ENCODE data around the gene CWC22. TPM values are rescaled to one million over a fixed set of nuclear protein-coding genes. Genes with fewer than 3 reads are reported as not detected.

Gene CWC22
- total RNA-seq, 2 experiments from 2014 or later: 28.8 to 29.2 TPM

DNA sequence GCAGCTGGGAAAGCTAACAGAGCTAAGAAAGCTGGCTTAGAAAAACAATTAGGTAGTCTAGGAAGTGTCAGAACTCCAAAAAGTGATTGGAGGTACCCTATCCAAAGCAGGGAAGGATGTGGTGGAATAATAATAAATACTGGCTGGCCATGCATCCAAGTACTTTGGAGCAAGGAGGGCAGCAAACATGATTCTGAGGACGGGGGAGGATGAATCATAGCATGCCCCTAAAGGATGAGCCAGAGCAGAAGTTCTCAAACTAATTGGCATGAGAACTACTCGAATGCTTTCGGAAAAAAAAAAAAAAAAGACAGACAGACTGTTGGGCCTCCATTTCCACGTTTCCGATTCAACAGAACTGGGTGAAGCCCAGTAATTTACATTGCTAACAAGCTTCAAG lies 2.4 kb downstream of the CWC22 start:
- CTCF ChIA-PET: no interaction called here
- POLR2A ChIA-PET: no interaction called here

GRCh38 chr2:180003559-180003958 lies 3.5 kb downstream of the CWC22 start:
- CTCF ChIA-PET: no interaction called here
- POLR2A ChIA-PET: no interaction called here

- CTCF ChIA-PET: no interaction called here
- POLR2A ChIA-PET: interaction anchor here (0.7 kb wide), 1 partner anchor 9 kb away, joined by 3 read pairs; no protein-coding TSS in a partner anchor
These were observed 4.0 kb downstream of the CWC22 start for GRCh38 chr2:180003073-180003472.

- POLR2A ChIA-PET: interaction anchor here (0.7 kb wide), 1 partner anchor 8 kb away, joined by 3 read pairs; no protein-coding TSS in a partner anchor
- CTCF ChIA-PET: no interaction called here
These were observed 4.8 kb downstream of the CWC22 start for GRCh38 chr2:180002198-180002770.

GRCh38 chr2:180001726-180002125 lies 5.4 kb downstream of the CWC22 start:
- POLR2A ChIA-PET: no interaction called here
- CTCF ChIA-PET: no interaction called here

GRCh38 chr2:180000434-180000833 lies 6.7 kb downstream of the CWC22 start:
- CTCF ChIA-PET: interaction anchor here (0.7 kb wide), 1 partner anchor 45 kb away, joined by 3 read pairs; no protein-coding TSS in a partner anchor
- POLR2A ChIA-PET: no interaction called here

- POLR2A ChIA-PET: no interaction called here
- CTCF ChIA-PET: no interaction called here
These were observed 8.1 kb downstream of the CWC22 start for GRCh38 chr2:179999000-179999399.

GRCh38 chr2:179995741-179996515 lies 11.2 kb downstream of the CWC22 start:
- CTCF ChIA-PET: interaction anchor here (1.1 kb wide), 1 partner anchor 11 kb away, joined by 3 read pairs; the partner anchor contains the start of gene CWC22

GRCh38 chr2:179991344-179991743 lies 15.8 kb downstream of the CWC22 start:
- CTCF ChIA-PET: interaction anchor here (0.7 kb wide), 1 partner anchor 15 kb away, joined by 3 read pairs; no protein-coding TSS in a partner anchor
- POLR2A ChIA-PET: interaction anchor here (0.5 kb wide), 1 partner anchor 723 kb away, joined by 3 read pairs; no protein-coding TSS in a partner anchor

More at GRCh38 chr2:179995741-179996515, 11.2 kb downstream of the CWC22 start:
- POLR2A ChIA-PET: no interaction called here

DNA sequence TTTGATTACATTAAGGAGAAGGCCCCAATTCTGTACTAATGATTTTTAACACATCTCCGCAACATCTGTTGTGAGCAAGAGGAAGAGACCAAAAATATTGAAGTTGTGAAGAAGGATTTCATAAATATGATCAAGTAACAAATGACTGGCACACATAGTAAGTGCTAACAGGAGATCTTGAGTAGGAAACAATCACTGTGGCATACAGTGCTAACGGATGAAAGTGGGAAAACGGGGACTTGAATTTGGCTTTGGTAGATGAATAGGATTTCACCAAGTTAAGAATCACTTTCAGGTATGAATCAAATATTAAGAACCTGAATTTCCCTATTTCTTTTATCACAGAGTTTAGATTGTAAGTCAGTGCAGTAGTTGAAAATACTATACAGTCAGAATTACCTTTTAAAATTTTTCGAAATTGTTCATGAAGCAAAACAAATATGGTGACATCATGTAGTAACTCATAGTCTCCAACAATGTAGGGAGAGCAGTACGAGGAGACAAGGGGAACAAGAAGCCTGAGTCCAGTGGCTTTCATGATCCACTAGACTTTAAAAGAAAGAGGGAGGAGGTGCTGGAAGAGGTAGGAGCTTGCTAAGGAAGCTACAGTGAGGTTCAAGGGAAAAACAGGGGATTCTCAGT lies 16.3 kb downstream of the CWC22 start:
- POLR2A ChIA-PET: interaction anchor here (0.5 kb wide), 1 partner anchor 723 kb away, joined by 3 read pairs; no protein-coding TSS in a partner anchor
- CTCF ChIA-PET: no interaction called here

- CTCF ChIA-PET: no interaction called here
- POLR2A ChIA-PET: no interaction called here
These were observed 19.2 kb downstream of the CWC22 start for GRCh38 chr2:179987916-179988315.

- CTCF ChIA-PET: no interaction called here
These were observed 21.8 kb downstream of the CWC22 start for GRCh38 chr2:179985163-179985820.

DNA sequence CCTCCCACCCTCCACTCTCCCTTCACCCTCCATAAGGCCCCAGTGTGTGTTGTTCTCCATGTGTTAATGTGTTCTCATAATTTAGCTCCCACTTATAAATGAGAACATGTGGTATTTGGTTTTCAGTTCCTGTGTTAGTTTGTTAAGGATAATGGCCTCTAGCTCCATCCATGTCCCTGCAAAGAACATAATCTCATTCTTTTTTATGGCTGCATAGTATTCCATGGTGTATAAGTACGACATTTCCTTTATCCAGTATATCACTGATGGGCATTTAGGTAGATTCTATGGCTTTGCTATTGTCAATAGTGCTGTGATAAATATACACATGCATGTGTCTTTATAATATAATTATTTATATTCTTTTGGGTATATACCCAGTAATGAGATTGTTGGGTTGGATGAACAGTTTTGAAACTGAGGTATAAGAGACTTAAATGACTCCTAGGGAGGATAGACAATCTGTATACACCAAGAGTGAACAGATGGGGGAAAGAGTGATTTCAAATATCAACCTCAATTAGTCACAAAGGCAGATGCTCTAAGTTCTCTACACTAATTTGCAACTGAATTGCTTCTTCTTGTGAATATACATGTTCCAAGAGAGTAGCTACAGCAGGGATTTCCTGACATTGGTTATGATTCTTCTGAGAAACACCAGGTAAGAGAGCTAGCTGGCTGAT lies 23.7 kb downstream of the CWC22 start:
- ChIA-PET CTCF (no interaction called here), POLR2A (no interaction called here)

More at GRCh38 chr2:179985163-179985820, 21.8 kb downstream of the CWC22 start:
- POLR2A ChIA-PET: no interaction called here

DNA sequence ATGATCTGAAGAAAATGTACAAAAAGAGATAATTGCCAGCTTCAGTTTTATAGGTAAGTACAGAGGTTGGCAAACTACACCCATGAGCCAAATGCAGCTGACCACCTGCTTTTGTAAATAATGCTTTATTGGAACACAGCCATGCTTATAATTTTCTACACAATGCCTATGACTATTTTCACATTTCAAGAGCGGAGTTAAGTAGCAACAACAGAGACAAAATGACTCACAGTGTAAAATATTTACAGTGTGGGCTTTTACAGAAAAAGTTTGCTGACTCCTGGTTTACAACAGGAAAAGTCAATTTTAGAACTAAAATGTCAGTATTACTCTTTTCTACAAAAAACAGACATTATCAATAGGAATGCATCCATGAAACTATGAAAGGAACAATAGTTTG lies 26.0 kb downstream of the CWC22 start:
- POLR2A ChIA-PET: no interaction called here

DNA sequence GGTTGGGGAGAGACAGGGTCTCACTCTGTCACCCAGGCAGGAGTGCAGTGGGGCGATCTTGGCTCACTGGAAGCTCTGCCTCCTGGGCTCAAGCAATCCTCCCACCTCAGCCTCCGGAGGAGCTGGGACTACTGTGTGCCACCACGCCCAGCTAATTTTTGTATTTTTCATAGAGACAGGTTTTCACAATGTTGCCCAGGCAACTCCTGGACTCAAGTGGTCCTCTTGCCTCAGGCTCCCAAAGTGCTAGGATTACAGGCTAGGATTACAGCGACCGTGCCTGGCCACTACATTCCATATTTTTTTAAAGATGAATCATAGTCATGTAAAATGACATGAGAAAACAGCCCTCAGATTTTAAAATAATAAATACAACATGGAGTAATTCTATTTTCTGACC lies 32.3 kb downstream of the CWC22 start:
- ChIA-PET CTCF (no interaction called here), POLR2A (no interaction called here)

More for the DNA sequence above, 26.0 kb downstream of the CWC22 start:
- CTCF ChIA-PET: no interaction called here

DNA sequence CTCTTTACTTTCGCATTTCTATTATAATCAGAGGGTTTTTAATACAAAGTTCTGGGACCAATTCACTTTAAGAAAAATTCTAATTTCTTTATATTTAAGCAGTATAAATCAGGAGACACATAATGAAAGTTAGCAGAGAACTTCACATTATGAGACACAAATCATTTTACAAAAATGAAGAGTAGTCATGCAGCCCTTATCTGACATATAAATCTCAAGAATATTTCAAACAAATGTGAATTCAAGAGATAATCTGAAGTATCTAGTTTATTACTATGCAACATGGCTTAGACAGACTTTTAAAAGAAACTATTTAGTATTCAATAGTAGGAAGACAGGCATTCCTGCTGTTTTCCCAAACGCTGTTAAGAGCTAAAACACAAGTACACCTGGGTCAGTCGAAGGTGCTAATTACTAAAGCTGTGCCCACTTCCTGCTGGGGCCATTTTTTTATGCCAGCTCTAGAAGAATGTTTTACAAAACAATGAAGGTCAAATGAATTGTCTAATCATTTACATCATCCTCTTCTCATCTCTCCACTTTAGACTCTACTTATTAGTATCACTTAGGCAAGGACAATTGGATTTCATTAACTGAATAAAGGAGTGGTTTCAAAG lies 40.2 kb downstream of the CWC22 start:
- CTCF ChIA-PET: no interaction called here
- POLR2A ChIA-PET: no interaction called here

DNA sequence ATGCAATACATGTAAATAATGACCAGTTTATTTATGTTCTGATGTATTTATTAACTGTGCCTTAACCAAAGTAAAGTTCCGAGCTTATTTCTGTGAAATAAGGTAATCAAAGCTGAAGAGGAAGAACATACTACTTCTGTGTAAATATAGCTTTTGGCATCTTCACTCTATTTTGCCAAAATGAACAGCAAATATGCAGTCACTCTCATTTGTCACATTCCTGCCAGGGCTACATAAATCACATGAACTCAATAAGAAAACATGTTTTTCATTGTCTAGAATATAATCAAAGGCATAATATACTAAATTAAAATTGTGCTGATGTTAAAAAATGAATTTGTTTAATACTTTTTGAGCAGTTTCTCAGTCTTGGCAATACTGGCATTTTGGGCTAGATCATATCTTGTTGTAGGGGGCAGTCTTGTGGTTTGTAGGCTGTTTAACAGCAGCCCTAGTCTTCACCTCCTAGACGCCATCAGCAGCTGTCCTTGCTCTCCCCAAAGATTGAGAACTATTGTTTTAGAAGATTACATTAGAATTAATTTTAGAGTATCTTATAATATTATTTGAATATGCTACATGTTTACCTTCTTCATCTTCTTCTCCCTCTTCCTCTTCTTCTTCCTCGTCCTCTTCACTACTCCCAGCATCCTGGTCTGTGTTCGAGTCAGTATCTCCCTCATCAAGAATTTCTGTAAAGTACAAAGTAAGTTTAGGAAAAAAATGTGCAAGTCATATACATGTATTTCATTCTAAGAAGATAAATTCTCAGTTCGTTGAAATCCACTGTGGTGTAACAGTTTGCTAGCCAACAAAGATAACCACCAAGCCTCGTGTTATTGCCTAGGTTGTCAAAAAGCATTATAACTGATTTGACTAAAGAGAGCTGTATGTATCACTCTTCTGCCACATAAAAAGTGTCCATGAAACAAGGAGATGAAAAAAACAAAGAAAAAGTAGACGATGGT lies 41.5 kb downstream of the CWC22 start:
- POLR2A ChIA-PET: no interaction called here
- CTCF ChIA-PET: no interaction called here

DNA sequence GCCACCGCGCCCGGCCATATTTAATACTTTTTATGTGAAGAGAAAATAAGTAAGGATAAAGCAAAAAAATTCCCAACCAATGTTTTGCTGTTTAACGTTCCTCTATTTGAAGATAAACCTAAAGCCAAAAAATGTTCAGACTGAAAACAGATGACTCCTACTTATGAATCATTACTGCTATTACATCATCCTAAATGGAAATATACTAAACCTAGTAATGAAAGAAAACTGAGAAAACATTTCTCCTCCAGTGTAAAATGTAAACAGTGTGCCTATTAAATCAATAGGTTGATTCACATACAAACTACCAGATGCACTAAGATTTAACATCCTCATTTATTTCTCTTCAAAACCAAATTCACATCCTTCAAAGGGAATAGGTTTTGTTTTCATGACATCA lies 43.5 kb downstream of the CWC22 start:
- POLR2A ChIA-PET: no interaction called here
- CTCF ChIA-PET: no interaction called here
